Activated B cell treated with CpG ODN at 0.5 μM for 24 hours (primary cell): Measurements from ENCODE around the gene BRD2. TPM values are rescaled to one million over a fixed set of nuclear protein-coding genes. Genes with fewer than 3 reads are reported as not detected.

Source experiments
- ATAC-seq: fragments of 200-7000 bp; cut with Tn5 transposase; one replicate; pipeline ENCODE4 v1.10.0; 2021; ENCODE audit warnings: low read depth, mild to moderate bottlenecking, moderate library complexity
- CTCF ChIA-PET: fragments of 350-600 bp; sonication (Branson Sonifier 250); formaldehyde crosslinking; loops from one replicate; lab custom pipeline; 2021; ENCODE audit warnings: antibody characterized with exemption; lab: Charles Lee
- POLR2A ChIA-PET: fragments of 350-600 bp; sonication (Branson Sonifier 250); formaldehyde crosslinking; loops from one replicate; lab custom pipeline; 2021; ENCODE audit warnings: antibody characterized with exemption; lab: Charles Lee
- DNase-seq: peaks from one replicate; pipeline ENCODE4 v3.0.0; 2022
- H3K27ac Mint-ChIP-seq: one replicate; pipeline ENCODE4 v1.8.0; 2020; ENCODE audit warnings: mixed read lengths
- H3K27me3 Mint-ChIP-seq: one replicate; pipeline ENCODE4 v1.8.0; 2021; ENCODE audit warnings: mixed read lengths
- H3K36me3 Mint-ChIP-seq: one replicate; pipeline ENCODE4 v1.8.0; 2021; ENCODE audit warnings: low read depth, mixed read lengths
- H3K4me1 Mint-ChIP-seq: one replicate; pipeline ENCODE4 v1.8.0; 2021; ENCODE audit warnings: mixed read lengths
- H3K4me3 Mint-ChIP-seq: one replicate; pipeline ENCODE4 v1.8.0; 2020; ENCODE audit warnings: mild to moderate bottlenecking, mixed read lengths
- H3K9me3 Mint-ChIP-seq: one replicate; pipeline ENCODE4 v1.8.0; 2020; ENCODE audit warnings: mixed read lengths
- intact Hi-C: fragments of 100-400 bp; cut with micrococcal nuclease; formaldehyde crosslinking; loops from one replicate; pipeline ENCODE4 v1.15.1; 2024
- total RNA-seq: library from RNA; stranded (reverse); gene quantifications from 2 replicates; pipeline ENCODE4 v1.2.3, GENCODE V29; 2022
- TF ChIP-seq, protein P1 (sequence below): fragments of 200-600 bp; IDR thresholded peaks from one replicate; pipeline ENCODE4 v1.8.0; 2022; ENCODE audit warnings: antibody characterized with exemption, mild to moderate bottlenecking

The BRD2 gene
- total RNA-seq, 1 donor from 2014 or later: 370 TPM

DNA sequence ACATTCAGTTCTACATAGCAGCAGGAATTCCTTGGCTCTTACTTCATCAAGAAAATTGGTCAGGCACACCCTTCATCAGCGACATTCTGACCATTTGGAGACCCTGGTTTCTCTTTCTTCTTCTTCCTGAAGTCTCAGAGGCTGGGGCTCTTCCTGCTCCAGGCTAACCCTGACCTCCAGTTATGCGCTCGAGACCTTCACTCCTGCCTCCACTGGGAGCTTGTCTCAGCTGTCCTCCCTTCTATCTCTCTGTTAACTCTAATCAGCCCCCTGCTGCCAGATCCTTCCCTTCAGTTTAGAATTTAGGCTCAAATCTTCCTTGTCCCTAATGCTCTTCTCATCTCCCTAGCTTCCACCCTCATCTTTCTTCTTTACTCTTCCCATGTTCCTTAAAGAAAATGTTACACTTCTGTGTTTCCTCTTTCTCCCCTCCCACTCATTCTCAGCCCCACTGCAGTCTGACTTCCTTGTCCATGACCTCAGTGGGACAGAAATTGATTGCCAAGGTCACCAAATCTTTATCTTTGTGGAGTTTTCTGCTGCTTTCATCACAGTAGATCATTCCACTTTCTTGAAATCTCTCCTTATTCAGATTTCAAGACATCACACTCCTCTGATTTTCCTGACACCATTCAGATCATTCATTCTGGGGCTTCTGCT, 49.4 kb downstream of the BRD2 start:
- Mint-ChIP-seq H3K27me3 (no peaks in the 10 kb centered on the region), H3K36me3 (no peaks in the 10 kb centered on the region), H3K4me3 (peak overlapping the region; percentile 48), H3K4me1 (peaks cover 72% of the 10 kb centered on the region), H3K27ac (peak overlapping the region; percentile 98), H3K9me3 (no peaks in the 10 kb centered on the region)
- intact Hi-C loops: no loop called here
- no peak for DNase-seq
- ChIA-PET CTCF (interaction anchor here (0.7 to 10.8 kb wide), 8 partner anchors 31 to 231 kb away, joined by 3 to 240 read pairs (median 5); partner anchors contain the start of genes HLA-DPA1 and HLA-DPB1), POLR2A (interaction anchor here (0.6 to 28.8 kb wide), 15 partner anchors 8 to 260 kb away, joined by 3 to 2264 read pairs (median 16); partner anchors contain the start of genes HLA-DMB, HLA-DOA, HLA-DPA1 and HLA-DPB1)
- no peak for ATAC-seq
- TF ChIP-seq, protein P1, sequence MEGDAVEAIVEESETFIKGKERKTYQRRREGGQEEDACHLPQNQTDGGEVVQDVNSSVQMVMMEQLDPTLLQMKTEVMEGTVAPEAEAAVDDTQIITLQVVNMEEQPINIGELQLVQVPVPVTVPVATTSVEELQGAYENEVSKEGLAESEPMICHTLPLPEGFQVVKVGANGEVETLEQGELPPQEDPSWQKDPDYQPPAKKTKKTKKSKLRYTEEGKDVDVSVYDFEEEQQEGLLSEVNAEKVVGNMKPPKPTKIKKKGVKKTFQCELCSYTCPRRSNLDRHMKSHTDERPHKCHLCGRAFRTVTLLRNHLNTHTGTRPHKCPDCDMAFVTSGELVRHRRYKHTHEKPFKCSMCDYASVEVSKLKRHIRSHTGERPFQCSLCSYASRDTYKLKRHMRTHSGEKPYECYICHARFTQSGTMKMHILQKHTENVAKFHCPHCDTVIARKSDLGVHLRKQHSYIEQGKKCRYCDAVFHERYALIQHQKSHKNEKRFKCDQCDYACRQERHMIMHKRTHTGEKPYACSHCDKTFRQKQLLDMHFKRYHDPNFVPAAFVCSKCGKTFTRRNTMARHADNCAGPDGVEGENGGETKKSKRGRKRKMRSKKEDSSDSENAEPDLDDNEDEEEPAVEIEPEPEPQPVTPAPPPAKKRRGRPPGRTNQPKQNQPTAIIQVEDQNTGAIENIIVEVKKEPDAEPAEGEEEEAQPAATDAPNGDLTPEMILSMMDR: no peak

DNA sequence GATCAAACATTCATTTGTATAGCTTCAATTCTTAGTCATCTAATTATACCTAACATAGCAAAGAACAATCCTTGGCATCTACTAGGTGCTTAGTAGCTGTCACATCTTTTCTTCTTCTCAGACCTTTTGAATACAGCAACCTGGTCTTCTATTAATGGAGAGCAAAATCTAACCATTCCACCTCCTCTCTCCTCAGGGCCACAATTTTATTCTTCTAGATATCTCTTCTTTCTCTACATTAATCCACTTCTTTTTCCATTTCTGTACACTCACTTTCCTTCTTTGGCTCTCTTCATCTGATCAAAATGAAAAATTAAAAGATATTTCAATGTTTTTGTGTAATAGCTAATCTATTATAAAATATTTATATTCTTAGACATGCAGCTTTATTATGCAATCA, 50.0 kb downstream of the BRD2 start:
- intact Hi-C loops: no loop called here
- no peaks in the 10 kb centered on the region for H3K27me3 Mint-ChIP-seq
- TF ChIP-seq, protein P1: no peak
- H3K4me1 Mint-ChIP-seq: peaks cover 76% of the 10 kb centered on the region
- CTCF ChIA-PET: interaction anchor here (0.7 to 10.8 kb wide), 8 partner anchors 11 to 230 kb away, joined by 3 to 240 read pairs (median 6); partner anchors contain the start of genes HLA-DPA1 and HLA-DPB1
- peak overlapping the region; percentile 48 for H3K4me3 Mint-ChIP-seq
- POLR2A ChIA-PET: interaction anchor here (0.6 to 28.8 kb wide), 15 partner anchors 9 to 259 kb away, joined by 3 to 2264 read pairs (median 8); partner anchors contain the start of genes HLA-DMB, HLA-DOA, HLA-DPA1 and HLA-DPB1
- H3K27ac Mint-ChIP-seq: peak overlapping the region; percentile 98
- no peak for DNase-seq
- H3K9me3 Mint-ChIP-seq: no peaks in the 10 kb centered on the region
- no peaks in the 10 kb centered on the region for H3K36me3 Mint-ChIP-seq
- no peak for ATAC-seq

DNA sequence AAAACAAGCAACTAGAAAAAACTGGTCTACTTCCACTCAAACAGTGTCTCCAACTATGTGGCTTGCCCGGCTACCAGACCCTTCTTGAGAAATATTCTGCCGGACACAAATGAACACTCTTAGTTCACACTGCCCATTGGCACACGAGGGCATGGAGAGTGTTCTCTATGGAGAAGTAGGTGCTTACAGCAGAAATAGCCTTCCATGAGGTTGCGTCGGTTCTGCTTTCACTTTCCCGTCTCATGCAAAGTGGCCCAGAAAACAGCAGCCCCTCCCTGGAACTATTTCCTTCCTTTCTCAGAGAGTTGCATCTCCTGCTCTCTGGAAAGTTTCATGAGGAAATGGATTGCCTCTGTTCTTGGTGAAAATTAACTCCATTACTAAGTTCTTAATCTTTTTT, 50.5 kb downstream of the BRD2 start:
- DNase-seq: no peak
- ATAC-seq: peak; percentile 90
- POLR2A ChIA-PET: interaction anchor here (0.9 to 28.8 kb wide), 12 partner anchors 9 to 230 kb away, joined by 3 to 2264 read pairs (median 16); partner anchors contain the start of genes HLA-DMB, HLA-DOA, HLA-DPA1 and HLA-DPB1
- no peaks in the 10 kb centered on the region for H3K36me3 Mint-ChIP-seq
- CTCF ChIA-PET: interaction anchor here (1.1 to 10.8 kb wide), 5 partner anchors 11 to 108 kb away, joined by 4 to 240 read pairs (median 7); partner anchors contain the start of genes HLA-DPA1 and HLA-DPB1
- H3K27ac Mint-ChIP-seq: peak overlapping the region; percentile 98
- TF ChIP-seq, protein P1: no peak
- no peaks in the 10 kb centered on the region for H3K9me3 Mint-ChIP-seq
- H3K27me3 Mint-ChIP-seq: no peaks in the 10 kb centered on the region
- H3K4me3 Mint-ChIP-seq: peak overlapping the region; percentile 67
- intact Hi-C loops: loop anchor here (1.0 kb wide), 2 partner anchors 8 to 56 kb away; partner anchors contain the start of gene HLA-DPB1
- peaks cover 76% of the 10 kb centered on the region for H3K4me1 Mint-ChIP-seq

DNA sequence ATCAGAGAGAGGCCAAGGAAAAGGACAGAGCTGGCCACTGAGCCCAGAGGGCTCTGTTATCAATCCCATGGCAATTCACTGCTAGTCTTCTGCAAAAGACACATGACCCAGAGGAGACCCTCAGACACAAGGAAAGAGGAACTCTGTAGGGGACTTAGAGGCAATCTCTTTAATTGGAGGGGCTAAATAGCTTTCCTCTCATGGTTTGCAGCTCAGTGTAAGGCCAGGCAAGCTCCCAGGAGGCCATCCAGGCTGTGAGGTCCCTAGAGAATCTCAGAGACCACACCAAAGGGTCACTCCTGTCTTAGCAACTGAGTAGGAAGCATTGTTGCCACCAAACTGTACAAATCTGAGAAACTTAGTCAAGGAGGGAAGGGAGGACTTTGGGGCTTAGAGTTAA, 51.0 kb downstream of the BRD2 start:
- ATAC-seq (peak; percentile 38), DNase-seq (no peak)
- TF ChIP-seq, protein P1: no peak
- intact Hi-C loops: loop anchor here (1.0 kb wide), 2 partner anchors 8 to 56 kb away; partner anchors contain the start of gene HLA-DPB1
- no peaks in the 10 kb centered on the region for H3K27me3 Mint-ChIP-seq
- H3K4me1 Mint-ChIP-seq: peaks cover 79% of the 10 kb centered on the region
- no peaks in the 10 kb centered on the region for H3K9me3 Mint-ChIP-seq
- POLR2A ChIA-PET: interaction anchor here (0.9 to 28.8 kb wide), 12 partner anchors 9 to 189 kb away, joined by 3 to 2264 read pairs (median 12); partner anchors contain the start of genes HLA-DMB, HLA-DOA, HLA-DPA1 and HLA-DPB1
- H3K27ac Mint-ChIP-seq: peak overlapping the region; percentile 98
- H3K4me3 Mint-ChIP-seq: peak overlapping the region; percentile 67
- no peaks in the 10 kb centered on the region for H3K36me3 Mint-ChIP-seq
- CTCF ChIA-PET: interaction anchor here (1.1 to 10.8 kb wide), 3 partner anchors 10 to 65 kb away, joined by 7 to 240 read pairs (median 98); partner anchors contain the start of genes HLA-DPA1 and HLA-DPB1
